ENCODE data around the gene GSTM2.

The GSTM2 gene

GRCh38 chr1:109721971-109722370, 54.1 kb downstream of the GSTM2 start:
- H3F3A ChIP-seq (ENCODE audit: low read depth) = no peaks in the 10 kb centered on the region
- TF ChIP-seq CTCF (conservative IDR thresholded peaks at IDR 0.05; ENCODE audit: low read length) = no peak
- no peaks in the 10 kb centered on the region for H3K36me3 ChIP-seq (ENCODE audit: insufficient read depth, low read length)
- peaks cover 6% of the 10 kb centered on the region for H3K4me1 ChIP-seq (ENCODE audit: insufficient read depth, low read length, poor library complexity, severe bottlenecking)
- H3K9ac ChIP-seq (ENCODE audit: low read depth, low read length, poor library complexity, severe bottlenecking) = no peak overlapping the region
- no peaks in the 10 kb centered on the region for H3K9me2 ChIP-seq (replicated peaks; ENCODE audit: low read depth, low read length)
- no peak overlapping the region for H3K4me3 ChIP-seq (ENCODE audit: low read length, poor library complexity, severe bottlenecking)
- no peak overlapping the region for H3K4me2 ChIP-seq (ENCODE audit: low read depth, low read length, poor library complexity, severe bottlenecking)
- no peaks in the 10 kb centered on the region for H3K9me3 ChIP-seq (ENCODE audit: insufficient read depth, low read depth, low read length)
- H4K20me1 ChIP-seq (ENCODE audit: insufficient read depth, low read length, poor library complexity, severe bottlenecking) = no peaks in the 10 kb centered on the region
- no peaks in the 10 kb centered on the region for H3K27me3 ChIP-seq (ENCODE audit: insufficient read depth, low read length, poor library complexity, severe bottlenecking)
- H2AFZ ChIP-seq (ENCODE audit: low read length) = no peak overlapping the region
- H3K79me2 ChIP-seq (ENCODE audit: insufficient read depth, low read length) = no peaks in the 10 kb centered on the region

GRCh38 chr1:109722908-109723691, 55.2 kb downstream of the GSTM2 start:
- no peaks in the 10 kb centered on the region for H3K9me2 ChIP-seq (replicated peaks; ENCODE audit: low read depth, low read length)
- no peak for TF ChIP-seq EZH2phosphoT487 (IDR thresholded peaks at IDR 0.05; ENCODE audit: borderline replicate concordance)
- TF ChIP-seq CTCF (conservative IDR thresholded peaks at IDR 0.05; ENCODE audit: low read length) = no peak
- no peaks in the 10 kb centered on the region for H4K20me1 ChIP-seq (ENCODE audit: insufficient read depth, low read length, poor library complexity, severe bottlenecking)
- no peaks in the 10 kb centered on the region for H3K9me3 ChIP-seq (ENCODE audit: insufficient read depth, low read depth, low read length)
- no peak overlapping the region for H2AFZ ChIP-seq (ENCODE audit: low read length)
- no peaks in the 10 kb centered on the region for H3K79me2 ChIP-seq (ENCODE audit: insufficient read depth, low read length)
- H3K27me3 ChIP-seq (ENCODE audit: insufficient read depth, low read length, poor library complexity, severe bottlenecking) = no peaks in the 10 kb centered on the region
- H3K9ac ChIP-seq (ENCODE audit: low read depth, low read length, poor library complexity, severe bottlenecking) = no peak overlapping the region
- no peaks in the 10 kb centered on the region for H3K36me3 ChIP-seq (ENCODE audit: insufficient read depth, low read length)
- no peak overlapping the region for H3K4me3 ChIP-seq (ENCODE audit: low read length, poor library complexity, severe bottlenecking)
- H3F3A ChIP-seq (ENCODE audit: low read depth) = no peaks in the 10 kb centered on the region
- H3K4me1 ChIP-seq (ENCODE audit: insufficient read depth, low read length, poor library complexity, severe bottlenecking) = peaks cover 6% of the 10 kb centered on the region
- H3K4me2 ChIP-seq (ENCODE audit: low read depth, low read length, poor library complexity, severe bottlenecking) = no peak overlapping the region

Data from Loucy (cell line).